DMS153 (cell line): ENCODE results near the gene VCL.

Source experiments
- DNase-seq: peaks from one replicate; lab custom pipeline; 2025; lab: John Stamatoyannopoulos, UW

Gene VCL

GRCh38 chr10:74151879-74152722 is 154.2 kb downstream of the VCL start:
- DNase-seq: no peak

DNA sequence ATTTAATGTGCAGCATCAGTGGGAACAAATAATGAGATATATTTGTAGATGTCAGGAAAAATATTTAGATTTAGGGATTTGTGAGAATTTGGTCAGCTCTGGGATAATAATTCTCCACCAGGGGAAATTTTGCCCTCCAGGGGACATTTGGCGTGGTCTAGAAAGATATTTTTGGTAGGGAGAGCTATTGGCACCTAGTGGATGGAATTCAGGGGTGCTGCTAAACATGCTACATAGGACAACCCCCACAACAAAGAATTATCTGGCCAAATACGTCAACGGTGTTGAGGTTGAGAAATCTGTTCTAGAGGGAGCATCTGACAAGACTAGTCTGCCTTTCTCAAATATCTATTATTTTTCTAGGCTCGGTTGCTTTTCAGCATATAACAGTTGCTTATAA is 155.2 kb downstream of the VCL start:
- DNase-seq: no peak

DNA sequence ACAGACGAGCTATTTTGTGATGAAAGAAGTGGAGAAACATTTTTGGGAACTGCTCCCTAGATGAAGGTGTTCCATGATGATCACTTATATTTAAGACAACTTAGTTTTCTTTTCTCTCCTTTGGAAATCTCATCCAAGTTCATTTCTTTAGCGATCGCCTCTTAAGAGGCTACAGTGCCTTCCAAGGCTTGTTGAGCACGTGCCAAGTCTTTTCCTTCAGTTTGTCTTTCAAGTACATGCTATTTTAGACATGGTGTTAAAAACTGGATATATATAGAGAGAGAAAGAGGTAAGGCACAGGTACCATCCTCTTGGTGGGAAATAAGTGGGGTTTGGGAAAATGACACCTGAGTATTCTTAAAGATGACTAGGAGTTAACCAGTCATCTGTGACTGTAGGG is 155.8 kb downstream of the VCL start:
- DNase-seq: no peak

- no peak for DNase-seq
Measured at GRCh38 chr10:74156919-74157289, 159.0 kb downstream of the VCL start.

DNA sequence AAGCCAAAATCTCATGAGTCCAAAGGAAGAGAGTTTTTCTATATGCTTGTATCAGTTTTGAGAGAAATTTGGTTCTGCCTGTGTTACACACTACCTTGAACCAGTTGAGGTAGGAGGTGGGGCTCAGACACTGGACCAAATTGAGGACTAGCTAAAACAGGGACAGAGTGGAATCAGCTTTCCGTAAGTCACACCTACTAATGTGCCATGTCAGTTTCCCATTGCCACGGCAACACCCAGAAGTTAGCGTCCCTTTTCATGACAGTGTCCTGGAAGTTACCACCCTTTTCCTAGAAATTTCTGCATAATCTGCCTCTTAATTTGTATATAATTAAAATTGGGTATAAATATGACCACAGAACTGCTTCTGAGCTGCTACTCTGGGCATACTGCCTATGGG is 162.1 kb downstream of the VCL start:
- no peak for DNase-seq

DNA sequence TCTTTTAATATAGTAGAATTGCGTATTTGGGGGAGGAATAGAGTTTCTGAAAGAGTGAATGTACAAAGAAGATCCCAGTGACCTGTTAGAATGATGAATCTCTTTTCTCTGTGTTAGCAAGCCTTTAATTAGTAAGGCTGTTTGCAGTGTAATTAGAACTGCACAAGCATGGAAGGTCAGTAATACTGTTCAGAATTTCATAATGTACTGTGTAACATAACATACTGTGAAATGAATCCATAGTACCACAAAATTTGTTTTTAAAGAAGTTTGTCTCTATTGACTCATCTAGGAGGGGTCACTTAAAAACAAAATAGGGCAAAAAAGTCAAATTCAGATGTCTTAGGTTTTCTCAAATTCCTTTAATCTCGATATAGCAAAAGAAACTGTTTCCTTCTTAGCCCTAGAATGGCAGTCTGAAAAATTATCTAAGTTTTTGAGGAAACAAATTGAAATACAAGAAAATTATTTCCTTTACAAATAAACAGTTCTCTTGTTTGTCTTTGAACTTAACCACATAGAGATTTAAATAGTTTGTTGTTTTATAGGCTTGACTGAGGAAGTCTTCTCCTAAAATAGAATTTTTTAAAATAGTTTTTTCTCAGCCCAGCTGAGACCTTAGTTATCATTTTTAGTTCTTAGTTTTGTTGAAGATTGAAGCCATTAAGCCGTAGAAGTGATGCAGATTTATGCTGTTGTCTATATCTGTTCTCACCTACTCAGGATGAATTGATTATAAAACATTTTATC is 165.6 kb downstream of the VCL start:
- no peak for DNase-seq

GRCh38 chr10:74164716-74165529 is 167.0 kb downstream of the VCL start:
- DNase-seq: no peak

GRCh38 chr10:74165530-74165901 is 167.6 kb downstream of the VCL start:
- no peak for DNase-seq

GRCh38 chr10:74167443-74167842 is 169.5 kb downstream of the VCL start:
- DNase-seq: no peak
